Dendritic cell treated with granulocyte-macrophage colony-stimulating factor and Interleukin-4, amounts not matched to agents 40 ng/mL and 50 ng/mL, for 4 days (primary cell): ENCODE results near the gene GRIP2.

ENCODE experiments used
- H3K27ac Mint-ChIP-seq: one replicate; pipeline ENCODE4 v1.8.0; 2022; ENCODE audit warnings: mild to moderate bottlenecking, mixed read lengths
- H3K27me3 Mint-ChIP-seq: one replicate; pipeline ENCODE4 v1.8.0; 2022; ENCODE audit warnings: mild to moderate bottlenecking, mixed read lengths
- H3K36me3 Mint-ChIP-seq: one replicate; pipeline ENCODE4 v1.8.0; 2022; ENCODE audit warnings: low read depth, mixed read lengths
- H3K4me1 Mint-ChIP-seq: one replicate; pipeline ENCODE4 v1.8.0; 2022; ENCODE audit warnings: low read depth, mixed read lengths
- H3K4me3 Mint-ChIP-seq: one replicate; pipeline ENCODE4 v1.8.0; 2022; ENCODE audit warnings: mild to moderate bottlenecking, moderate library complexity, mixed read lengths
- H3K9me3 Mint-ChIP-seq: one replicate; pipeline ENCODE4 v1.8.0; 2022; ENCODE audit warnings: mixed read lengths
- intact Hi-C: fragments of 100-400 bp; cut with micrococcal nuclease; formaldehyde crosslinking; loops from one replicate; pipeline ENCODE4 v1.15.0; 2022

Gene GRIP2

DNA sequence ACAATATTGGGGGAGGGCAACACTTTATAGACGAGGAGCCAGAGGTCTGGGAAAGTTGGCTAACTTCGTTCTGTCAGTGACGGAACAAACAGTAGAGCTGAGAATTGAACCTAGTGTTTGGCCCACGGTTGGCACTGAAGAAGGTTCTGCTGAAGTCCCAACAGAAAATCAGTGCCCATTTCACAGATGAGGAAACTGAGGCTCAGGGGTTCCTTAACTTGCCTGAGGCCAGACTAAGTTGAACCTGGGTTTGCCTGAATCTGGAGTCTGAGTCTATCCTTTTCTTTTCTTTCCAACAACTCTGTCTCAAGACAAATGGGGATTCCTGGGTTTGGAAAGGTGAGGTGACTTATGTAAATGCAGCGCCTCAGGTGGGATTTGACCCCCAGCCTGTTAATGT is 82.7 kb downstream of the GRIP2 start:
- intact Hi-C loops, result no loop called here
- no peaks in the 10 kb centered on the region for H3K4me1 Mint-ChIP-seq
- H3K9me3 Mint-ChIP-seq, result no peaks in the 10 kb centered on the region
- peaks cover 100% of the 10 kb centered on the region for H3K36me3 Mint-ChIP-seq
- H3K27me3 Mint-ChIP-seq, result no peaks in the 10 kb centered on the region
- no peak overlapping the region for H3K4me3 Mint-ChIP-seq
- no peak overlapping the region for H3K27ac Mint-ChIP-seq

DNA sequence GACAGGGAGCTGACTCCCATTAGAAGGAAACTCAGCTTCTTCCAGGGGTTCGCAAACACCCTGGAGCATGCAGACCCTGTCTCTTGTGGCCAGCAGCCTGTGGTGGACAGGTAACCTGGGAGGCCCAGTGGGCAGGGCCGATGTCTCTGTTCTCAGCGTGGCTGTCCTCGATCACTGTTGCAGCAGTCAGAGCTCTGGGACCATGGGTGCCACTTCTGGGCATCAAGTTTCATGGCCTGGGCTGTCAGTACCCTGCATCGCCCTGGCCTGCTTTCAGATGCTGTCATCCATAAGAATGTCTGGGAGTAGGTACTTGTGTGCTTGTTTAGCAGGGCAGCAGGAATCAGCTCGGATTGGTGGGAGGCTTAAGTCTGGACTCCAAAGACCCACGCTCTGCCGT is 83.3 kb downstream of the GRIP2 start:
- Mint-ChIP-seq H3K9me3 (no peaks in the 10 kb centered on the region), H3K27me3 (no peaks in the 10 kb centered on the region), H3K27ac (no peak overlapping the region), H3K4me1 (no peaks in the 10 kb centered on the region), H3K4me3 (no peak overlapping the region), H3K36me3 (peaks cover 100% of the 10 kb centered on the region)
- intact Hi-C loops, result no loop called here

DNA sequence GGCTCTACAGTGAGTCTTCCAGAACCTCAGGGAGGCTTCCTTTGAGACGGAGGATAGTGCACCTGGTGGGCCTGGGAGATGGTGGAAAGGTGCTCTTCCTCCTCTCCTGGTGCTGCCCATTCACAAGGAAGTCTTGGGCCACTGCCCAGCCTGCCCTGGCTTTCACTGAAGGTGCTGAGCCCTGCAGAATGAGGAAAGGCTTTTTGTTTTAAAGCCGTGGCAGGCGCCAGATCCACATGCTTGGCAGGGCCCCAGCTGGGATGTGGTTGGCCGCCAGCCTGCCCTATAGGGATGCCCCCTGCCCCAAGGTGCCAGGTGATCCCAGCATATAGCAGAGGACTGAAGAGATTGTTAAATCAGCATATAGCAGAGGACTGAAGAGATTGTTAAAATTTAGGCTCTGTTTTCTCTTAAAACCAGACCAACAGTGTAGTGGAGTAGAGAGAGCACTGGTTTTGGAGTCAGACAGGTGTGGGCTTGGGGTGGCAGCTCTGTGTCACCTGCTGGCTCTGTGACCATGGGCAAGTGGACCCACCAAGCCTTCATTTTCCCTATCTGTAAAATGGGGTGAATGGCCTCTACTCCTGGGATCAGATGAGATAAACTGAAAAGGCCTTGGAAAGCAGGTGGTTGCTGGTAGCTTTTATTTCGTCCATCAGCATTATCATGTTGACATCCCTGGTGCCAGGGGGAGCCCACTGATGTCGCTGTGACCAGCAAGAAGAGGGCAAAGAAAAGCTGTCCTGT is 84.4 kb downstream of the GRIP2 start:
- peaks cover 100% of the 10 kb centered on the region for H3K36me3 Mint-ChIP-seq
- no peak overlapping the region for H3K4me3 Mint-ChIP-seq

DNA sequence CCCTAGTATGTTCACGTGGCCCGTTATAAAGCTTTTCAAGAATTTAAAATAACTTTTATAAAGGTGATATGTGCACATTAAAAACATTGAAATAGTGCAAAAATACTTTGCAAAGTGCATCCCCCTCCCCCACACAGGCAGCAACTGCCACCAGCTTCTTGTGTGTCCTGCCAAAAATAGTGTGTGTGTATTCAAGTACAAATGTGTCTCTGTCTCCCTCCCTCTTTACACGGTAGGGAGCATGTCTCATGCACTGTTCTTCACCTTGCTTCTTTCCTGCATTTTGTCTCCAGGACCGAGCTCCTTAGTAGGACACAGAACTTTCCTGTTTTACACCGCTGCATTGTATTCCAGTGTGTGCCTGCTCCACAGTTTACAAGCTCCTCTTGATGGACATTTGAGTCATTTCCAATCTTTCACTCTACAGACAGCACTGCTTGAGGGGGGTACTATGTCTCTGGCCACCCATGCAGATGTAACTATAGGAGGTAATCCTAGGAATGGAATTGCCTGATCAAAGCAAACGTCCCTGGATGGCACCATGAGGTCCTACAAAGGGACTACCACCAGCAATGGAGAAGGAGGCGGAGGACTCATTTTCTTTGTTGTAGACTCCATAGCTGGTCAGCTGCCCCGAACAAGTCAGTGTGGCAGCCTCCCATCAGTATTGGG is 85.4 kb downstream of the GRIP2 start:
- peaks cover 100% of the 10 kb centered on the region for H3K36me3 Mint-ChIP-seq
- H3K4me1 Mint-ChIP-seq, result peaks cover 5% of the 10 kb centered on the region
- H3K9me3 Mint-ChIP-seq, result no peaks in the 10 kb centered on the region
- H3K4me3 Mint-ChIP-seq, result no peak overlapping the region
- H3K27ac Mint-ChIP-seq, result no peak overlapping the region
- intact Hi-C loops, result no loop called here
- no peaks in the 10 kb centered on the region for H3K27me3 Mint-ChIP-seq

More for the DNA sequence above, 84.4 kb downstream of the GRIP2 start:
- intact Hi-C loops, result no loop called here
- Mint-ChIP-seq H3K9me3 (no peaks in the 10 kb centered on the region), H3K4me1 (peaks cover 5% of the 10 kb centered on the region), H3K27ac (no peak overlapping the region), H3K27me3 (no peaks in the 10 kb centered on the region)

DNA sequence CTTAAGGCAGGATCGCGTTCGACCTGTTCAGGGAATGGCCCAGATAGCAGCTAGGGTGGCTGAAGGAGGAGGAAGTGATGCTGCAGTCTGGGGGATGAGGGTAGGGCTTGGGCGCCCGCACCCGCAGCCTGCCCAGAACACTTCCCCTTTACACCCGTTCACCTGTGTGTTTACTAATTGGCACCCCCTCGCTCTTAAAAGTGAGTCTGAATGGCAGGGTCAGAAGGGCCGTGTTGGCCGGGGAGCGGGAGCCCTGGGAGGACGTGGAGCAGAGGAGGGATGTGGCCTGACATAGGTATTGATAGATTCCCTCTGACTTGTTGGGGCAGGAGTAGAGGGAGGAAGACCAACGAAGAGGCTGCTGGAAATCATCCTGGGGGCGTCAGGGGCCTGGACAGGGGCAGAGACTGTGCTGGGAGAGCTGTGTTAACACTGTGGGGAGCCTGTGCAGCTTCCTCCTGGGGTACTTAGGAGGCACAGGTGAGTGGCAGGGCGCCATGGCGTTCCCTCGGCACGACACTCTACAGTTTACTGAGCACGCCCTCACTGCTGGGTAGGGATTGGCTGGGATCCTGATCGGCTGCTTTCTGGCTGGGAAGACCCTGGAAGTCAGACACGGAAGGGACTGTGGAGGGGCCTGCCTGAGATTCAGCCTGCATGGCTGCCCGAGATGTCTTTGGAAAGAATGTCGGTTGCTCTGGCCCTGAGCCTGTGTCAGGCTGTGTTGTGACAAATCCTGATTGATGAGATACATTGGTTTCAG is 86.1 kb downstream of the GRIP2 start:
- Mint-ChIP-seq H3K9me3 (no peaks in the 10 kb centered on the region), H3K4me3 (no peak overlapping the region), H3K36me3 (peaks cover 100% of the 10 kb centered on the region), H3K27me3 (no peaks in the 10 kb centered on the region), H3K4me1 (peaks cover 8% of the 10 kb centered on the region), H3K27ac (no peak overlapping the region)
- intact Hi-C loops, result no loop called here

DNA sequence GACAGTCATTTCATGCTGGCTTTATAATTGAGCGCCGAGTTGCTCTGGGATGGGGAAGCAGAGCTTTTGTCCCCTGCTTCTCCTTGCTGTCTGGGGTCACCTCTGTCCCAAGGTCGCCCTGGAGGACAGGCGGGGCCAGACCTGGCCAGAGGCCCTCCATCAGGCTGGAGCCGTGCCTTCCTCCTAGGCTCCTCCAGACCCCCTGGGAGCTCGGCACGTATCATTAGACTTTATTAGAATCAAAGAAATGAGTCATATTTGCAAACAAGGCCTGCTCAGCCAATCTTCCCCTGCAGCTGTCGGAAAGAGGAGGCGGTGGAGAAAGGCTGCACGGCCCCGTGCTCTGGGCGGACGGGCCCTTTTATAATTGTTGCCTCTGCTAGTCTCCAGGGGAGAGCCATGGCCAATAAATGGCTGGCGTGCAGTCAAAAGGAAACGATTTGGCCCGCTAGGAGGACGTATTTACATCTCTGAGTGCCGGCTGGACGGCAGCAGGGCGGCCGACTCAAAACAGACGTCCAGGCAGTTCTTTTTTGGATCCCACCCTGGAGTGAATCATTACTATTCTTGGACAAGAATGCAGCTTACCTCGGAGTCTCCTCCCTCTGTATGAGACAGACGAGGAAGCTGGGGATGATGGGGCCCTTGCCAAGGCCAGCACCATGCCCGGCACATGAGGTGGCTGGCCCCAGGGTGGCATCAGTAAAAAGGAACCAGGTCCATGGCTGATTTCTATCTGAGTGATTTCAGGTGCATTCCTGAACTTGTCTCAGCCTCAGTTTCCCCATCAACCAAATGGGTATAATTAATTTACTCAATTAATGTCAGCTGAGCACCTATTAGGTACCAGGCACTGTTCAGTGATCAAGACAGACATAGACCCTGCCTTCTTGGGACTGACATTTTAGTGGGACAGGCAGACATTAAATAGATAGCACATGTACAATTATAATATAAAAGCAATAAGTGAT is 87.1 kb downstream of the GRIP2 start:
- intact Hi-C loops, result no loop called here
- Mint-ChIP-seq H3K27ac (no peak overlapping the region), H3K9me3 (no peaks in the 10 kb centered on the region), H3K36me3 (peaks cover 100% of the 10 kb centered on the region), H3K4me1 (peaks cover 9% of the 10 kb centered on the region), H3K4me3 (no peak overlapping the region), H3K27me3 (no peaks in the 10 kb centered on the region)

DNA sequence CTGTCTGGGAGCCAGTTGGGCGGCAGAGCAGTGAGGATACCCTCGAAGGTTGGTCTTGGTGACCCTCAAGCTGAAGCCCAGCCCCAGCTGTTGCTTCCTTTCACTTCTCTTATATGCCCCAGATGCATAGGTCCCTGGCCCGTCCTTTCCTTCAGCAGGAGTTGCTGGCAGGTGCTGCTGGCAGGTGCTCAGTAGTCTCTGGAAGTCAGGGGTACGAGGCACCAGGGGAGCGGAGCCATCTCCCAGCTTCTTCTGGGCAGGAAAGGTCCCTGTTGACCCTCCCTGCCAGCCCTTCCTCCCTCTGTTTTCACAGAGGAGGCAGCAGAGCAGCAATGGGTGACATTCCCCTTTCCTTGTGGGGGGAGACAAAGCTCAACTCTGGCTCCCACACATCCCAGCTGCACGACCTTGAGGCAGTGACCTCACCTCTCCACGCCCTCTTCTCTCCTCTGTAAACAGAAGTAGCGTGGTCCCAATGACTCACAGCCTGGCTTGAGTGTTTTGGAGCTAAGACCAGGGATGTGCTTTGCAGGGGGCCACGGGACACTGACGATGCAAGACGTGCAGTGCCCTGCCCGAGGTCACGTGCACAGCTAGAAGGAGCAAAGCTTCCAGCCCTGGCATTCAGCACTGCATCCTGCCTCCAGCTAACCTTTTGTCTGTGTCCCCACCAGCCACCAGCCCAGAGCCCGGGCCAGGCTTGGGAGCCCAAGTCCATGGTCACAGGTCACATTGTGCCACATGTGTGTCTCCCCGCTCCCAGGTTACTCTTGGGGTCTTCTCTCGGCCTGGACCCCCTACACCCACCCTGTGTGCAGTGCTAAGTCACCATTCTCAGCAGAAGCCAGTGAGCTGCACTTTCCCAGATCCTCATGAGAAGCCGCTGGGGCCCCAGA is 88.0 kb downstream of the GRIP2 start:
- H3K4me1 Mint-ChIP-seq, result peaks cover 15% of the 10 kb centered on the region
- H3K27me3 Mint-ChIP-seq, result no peaks in the 10 kb centered on the region
- H3K27ac Mint-ChIP-seq, result no peak overlapping the region
- peaks cover 100% of the 10 kb centered on the region for H3K36me3 Mint-ChIP-seq
- no peaks in the 10 kb centered on the region for H3K9me3 Mint-ChIP-seq
- intact Hi-C loops, result no loop called here
- no peak overlapping the region for H3K4me3 Mint-ChIP-seq

DNA sequence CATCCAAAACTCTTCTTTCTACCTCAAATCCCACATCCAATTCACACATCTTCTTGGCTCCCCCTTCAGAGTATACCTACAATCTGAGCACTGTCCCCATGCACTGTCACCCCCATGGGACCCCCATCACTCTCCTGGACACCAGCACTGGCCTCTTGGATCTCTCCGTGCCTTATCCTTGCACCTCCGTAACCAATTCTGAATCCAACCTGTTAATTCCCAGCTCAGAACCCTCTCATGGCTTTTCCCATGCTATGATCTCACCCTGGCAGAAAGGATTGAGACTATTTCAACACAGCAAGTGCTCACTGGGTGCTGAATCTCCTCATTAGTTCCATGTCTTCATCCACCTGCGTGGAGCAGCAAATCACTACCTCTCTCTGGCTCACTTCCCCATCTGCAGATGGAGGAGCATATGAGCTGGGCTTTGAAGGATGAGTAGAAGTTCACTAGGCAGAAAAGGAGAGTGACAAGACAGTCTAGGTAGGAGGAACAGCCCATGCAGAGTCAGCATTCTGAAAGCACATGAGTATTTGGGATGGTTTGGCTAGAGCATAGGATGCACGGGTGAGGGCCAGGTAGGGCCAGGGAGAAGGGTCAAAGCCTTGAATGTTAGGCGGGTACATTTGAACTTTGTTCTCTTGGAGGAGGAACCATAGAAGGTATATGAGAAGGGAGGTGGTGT is 89.1 kb downstream of the GRIP2 start:
- Mint-ChIP-seq H3K4me1 (peaks cover 20% of the 10 kb centered on the region), H3K27ac (no peak overlapping the region), H3K36me3 (peaks cover 100% of the 10 kb centered on the region), H3K4me3 (no peak overlapping the region), H3K27me3 (no peaks in the 10 kb centered on the region), H3K9me3 (no peaks in the 10 kb centered on the region)
- intact Hi-C loops, result no loop called here

DNA sequence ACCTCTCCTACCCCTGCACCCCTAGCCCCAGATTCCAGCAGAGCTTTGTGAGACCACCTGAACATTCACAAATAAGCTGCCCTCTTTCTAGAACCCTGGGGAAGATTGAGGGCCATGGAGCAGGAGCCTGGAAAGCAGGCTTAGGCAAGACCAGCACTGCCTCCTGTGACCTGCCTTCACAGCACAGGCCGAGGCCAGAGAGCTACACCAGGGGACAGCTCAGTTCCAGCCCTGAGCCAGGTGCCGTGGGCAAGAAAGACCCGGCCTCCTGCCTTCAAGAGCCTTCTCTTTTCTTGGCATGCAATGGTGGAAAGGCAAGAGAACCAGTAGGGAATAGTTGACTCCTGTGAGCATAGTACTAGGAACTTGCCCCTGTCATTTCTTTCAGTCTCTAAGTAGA is 89.6 kb downstream of the GRIP2 start:
- Mint-ChIP-seq H3K4me1 (peaks cover 20% of the 10 kb centered on the region), H3K4me3 (no peak overlapping the region), H3K27me3 (no peaks in the 10 kb centered on the region), H3K9me3 (no peaks in the 10 kb centered on the region), H3K36me3 (peaks cover 100% of the 10 kb centered on the region), H3K27ac (no peak overlapping the region)
- intact Hi-C loops, result no loop called here

DNA sequence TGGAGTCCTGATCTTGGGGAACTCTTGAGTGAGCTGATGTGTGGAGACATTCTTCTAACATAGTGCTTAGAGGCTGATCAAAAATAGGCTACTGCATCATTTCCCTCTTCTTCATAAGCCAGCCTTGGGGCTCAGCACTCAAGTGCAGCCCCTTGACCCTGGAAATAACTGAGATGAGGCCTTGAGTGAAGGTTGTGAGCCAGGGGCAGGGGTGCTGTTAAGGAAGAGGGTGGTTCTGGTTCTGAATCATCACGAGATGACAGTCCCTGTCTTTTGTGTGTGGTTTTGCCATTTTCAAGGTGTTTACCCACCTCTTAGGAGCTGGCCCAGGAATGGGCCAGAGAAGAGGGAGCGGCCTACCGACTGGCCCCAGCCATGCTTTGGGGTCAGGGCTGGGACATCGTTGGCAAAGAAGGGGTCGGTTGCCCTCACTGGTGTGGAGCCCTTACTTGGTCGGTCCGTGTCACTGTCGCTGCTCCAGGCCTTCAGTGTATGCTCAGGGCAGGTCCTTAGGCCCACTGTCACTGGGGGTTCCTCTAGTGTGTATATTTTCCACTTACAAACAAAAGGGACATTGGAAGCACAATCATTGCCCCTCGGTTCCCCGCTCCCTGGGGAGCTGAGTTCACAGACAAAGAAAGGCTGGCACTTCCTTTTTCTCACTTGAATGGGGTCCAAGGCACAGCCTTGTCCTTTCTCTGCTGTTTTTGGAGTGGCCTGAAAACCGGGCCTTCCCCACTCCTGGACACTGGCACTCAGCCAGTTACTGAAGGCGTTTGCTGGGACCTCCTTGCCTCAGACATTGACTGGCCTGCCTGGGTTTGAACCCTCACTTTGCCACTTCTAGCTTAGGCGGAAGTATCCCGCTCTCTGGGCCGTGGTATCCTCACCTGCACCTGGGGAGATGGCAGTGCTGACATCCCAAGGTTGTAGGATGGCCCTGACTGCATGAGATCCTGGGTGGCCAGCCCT is 91.1 kb downstream of the GRIP2 start:
- no peaks in the 10 kb centered on the region for H3K27me3 Mint-ChIP-seq
- H3K4me1 Mint-ChIP-seq, result peaks cover 20% of the 10 kb centered on the region
- H3K36me3 Mint-ChIP-seq, result peaks cover 100% of the 10 kb centered on the region
- H3K4me3 Mint-ChIP-seq, result no peak overlapping the region
- intact Hi-C loops, result no loop called here
- no peak overlapping the region for H3K27ac Mint-ChIP-seq
- H3K9me3 Mint-ChIP-seq, result no peaks in the 10 kb centered on the region

DNA sequence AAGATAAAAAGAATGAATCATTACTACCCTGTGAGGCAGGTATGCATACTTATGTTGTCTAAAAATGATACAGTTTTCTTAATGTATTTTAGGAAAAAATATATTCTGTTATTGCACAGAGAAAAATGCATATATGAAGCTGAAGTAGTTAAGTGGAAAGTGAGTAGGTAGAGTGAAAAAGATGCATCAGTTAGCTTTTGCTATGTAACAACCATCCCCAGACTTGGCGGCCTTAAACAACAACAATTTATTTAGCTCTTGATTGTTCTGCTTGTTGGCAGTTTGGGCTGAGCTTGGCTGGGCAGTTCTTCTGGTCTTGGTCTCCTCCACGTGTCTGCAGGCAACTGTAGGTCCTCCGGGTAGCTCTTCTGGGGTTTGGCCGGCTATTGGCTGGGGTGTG is 92.1 kb downstream of the GRIP2 start:
- Mint-ChIP-seq H3K27ac (no peak overlapping the region), H3K9me3 (no peaks in the 10 kb centered on the region), H3K4me1 (peaks cover 25% of the 10 kb centered on the region), H3K4me3 (no peak overlapping the region), H3K27me3 (no peaks in the 10 kb centered on the region), H3K36me3 (peaks cover 100% of the 10 kb centered on the region)
- intact Hi-C loops, result no loop called here
